Stimulated activated CD4-positive, alpha-beta T cell treated with anti-CD3 and anti-CD28 coated beads, Interleukin-15, amount 100 ng/mL, for 24 hours (primary cell): Measurements from ENCODE around the gene HPN.
"Not testable (repeated sequence)": the region's sequence is repeated elsewhere in the genome, so short reads cannot be mapped to it uniquely, and the experiment has no call there.

Experiments
- DNase-seq: peaks from one replicate; pipeline ENCODE4 v3.0.0-alpha.2; 2020

Gene HPN

DNA sequence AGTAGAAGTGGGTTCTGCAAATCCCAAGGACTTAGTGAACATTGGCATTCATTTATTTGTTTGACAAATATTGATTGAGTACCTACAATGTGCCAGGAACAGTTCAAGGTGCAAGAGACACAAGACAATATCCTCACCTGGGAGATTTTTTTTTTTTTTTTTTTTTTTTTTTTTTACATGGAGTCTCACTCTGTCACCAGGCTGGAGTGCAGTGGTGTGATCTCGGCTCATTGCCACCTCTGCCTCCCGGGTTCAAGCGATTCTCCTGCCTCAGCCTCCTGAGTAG, 13.0 kb upstream of the HPN start:
- not testable (repeated sequence) for DNase-seq

DNA sequence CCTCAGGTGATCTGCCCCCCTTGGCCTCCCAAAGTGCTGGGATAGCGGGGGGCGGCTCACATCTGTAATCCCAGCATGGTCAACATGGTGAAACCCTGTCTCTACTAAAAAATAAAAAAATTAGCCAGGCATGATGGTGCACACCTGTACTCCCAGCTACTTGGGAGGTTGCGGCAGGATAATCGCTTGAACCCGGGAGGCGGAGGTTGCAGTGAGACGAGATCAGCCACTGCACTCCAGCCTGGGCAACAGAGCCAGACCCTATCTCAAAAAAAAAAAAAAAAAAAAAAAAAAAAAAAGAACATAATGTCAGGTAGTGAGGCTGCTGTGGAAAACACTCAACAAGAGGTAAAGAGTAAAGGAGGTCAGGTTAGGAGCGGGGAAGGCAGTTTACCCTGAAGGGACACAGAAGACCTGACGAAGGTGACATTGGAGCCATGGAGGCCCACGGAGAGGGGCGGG, 12.2 kb upstream of the HPN start:
- not testable (repeated sequence) for DNase-seq

DNA sequence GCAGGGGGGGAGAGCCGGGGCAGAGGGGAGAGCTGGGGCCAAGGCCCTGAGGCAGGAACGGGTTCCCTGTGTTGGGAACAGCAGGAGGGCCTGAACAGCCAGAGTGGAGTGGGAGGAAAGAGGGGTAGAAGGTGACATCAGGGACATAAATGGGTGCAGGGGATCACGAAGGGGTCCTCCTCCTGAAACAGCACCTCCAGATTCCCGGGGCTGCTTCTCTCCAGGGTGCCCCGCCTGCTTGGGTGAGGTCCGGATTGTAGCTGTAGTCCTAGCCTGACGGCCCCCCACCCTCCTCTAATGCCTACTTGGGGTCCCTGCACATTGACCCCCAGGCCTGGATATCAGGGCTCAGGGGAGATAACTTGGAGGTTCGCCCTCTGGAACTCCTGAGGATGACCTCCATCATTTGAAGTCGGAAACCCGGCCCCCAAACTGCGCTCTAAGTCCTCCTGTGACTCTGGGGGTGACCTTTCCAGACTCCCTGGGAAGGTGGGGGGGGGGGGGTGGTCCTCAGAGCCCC, 11.7 kb upstream of the HPN start:
- peak; percentile 34 for DNase-seq

DNA sequence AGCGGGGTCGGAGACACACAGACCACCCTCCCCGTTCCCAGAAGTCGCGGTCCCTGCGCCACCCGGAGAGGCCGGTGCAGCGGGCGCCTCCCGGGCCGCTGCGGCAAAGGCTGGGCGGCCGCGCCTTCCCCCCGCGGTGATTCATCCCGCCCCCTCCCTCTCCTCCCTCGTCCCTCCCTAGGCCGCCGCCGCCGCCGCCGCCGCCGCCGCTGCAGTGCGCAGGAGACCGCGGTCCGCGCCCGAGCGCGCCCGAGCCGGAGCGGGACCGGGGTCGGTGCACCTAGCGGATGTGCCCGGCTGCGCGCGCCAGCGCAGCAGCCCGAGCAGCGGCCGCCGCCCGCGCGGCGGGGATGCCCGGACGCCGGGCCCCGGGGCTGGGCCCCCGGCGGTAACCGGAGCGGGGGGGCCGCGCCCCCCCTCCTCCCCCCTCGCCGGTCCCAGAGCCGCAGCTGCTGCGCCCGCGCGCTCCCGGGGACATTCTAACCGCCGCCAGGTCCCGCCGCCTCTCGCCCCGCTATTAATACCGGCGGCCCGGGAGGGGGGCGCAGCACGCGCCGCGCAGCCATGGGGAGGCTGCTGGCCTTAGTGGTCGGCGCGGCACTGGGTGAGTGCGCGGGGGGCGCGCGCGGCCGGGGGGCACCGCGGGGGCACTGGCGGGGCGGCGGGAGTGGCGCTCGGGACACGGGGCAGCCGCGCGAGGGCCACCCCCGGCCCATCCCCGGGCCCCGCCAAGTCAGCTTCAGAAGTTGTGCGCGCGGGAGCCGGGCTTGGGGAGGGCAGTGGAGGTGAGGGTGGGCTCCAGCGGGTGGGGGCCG, 11.1 kb upstream of the HPN start, which contains the start of gene SCN1B:
Gene SCN1B, plus strand, starts transcription at position 214 of the 815 bp plus-strand sequence. Its CDS starts 351 bp downstream, at position 565.
- DNase-seq, result peak; percentile 84

DNA sequence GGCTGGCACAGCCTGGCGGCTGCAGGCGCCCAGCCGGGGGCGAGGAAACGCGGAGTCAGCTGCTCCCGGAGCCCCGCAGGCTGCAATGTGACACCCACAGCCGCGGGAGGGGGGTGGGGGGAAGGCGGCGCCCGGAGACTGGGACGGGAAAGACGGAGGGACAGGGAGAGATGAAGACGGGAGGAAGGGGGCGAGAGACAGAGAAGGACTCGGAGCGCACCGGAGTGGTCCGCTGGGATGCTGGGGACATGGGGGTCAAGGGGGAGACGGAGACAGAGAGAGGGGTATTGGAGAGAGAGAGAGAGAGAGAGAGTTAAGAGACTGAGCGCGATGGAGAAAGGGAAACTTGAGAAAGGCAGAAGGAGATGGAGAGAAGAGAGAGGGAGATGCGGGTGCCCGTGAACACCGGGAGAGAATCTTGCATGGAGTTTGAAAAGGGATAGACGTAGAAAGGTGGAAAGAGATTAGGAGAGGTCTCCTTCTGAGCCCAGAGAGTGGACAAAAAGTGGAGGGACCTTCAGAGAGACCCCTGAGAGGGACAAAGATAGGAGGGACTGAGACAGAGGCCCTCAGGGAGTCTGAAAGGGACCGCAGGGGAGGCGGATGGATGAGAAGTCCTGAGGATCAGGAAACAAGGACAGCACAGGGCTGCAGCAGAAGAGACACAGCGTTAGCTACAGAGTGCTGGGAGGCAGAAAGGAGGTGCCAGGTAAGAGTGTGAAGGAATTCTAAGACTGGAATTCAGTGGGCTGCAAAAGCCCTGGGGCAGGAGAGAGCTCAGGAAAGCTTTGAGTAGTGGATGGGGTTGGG, 10.2 kb upstream of the HPN start:
- no peak for DNase-seq

DNA sequence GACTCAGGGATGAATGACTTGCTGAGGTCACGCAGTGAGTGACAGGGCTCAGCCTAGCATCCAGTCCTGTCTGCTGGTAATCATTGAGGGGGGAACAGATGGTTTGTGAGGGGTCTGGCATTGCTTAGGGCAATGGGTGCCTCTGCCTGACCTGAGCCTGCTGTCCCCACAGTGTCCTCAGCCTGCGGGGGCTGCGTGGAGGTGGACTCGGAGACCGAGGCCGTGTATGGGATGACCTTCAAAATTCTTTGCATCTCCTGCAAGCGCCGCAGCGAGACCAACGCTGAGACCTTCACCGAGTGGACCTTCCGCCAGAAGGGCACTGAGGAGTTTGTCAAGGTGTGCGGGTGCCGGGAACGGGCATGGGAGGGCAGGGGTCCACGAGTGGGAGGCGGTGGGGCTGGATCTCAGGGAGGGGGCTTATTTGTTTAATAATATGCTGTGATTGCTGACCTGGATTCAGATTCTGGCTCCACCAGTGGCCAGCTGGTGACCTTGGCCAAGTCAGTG, 9.1 kb upstream of the HPN start:
- DNase-seq, result no peak

DNA sequence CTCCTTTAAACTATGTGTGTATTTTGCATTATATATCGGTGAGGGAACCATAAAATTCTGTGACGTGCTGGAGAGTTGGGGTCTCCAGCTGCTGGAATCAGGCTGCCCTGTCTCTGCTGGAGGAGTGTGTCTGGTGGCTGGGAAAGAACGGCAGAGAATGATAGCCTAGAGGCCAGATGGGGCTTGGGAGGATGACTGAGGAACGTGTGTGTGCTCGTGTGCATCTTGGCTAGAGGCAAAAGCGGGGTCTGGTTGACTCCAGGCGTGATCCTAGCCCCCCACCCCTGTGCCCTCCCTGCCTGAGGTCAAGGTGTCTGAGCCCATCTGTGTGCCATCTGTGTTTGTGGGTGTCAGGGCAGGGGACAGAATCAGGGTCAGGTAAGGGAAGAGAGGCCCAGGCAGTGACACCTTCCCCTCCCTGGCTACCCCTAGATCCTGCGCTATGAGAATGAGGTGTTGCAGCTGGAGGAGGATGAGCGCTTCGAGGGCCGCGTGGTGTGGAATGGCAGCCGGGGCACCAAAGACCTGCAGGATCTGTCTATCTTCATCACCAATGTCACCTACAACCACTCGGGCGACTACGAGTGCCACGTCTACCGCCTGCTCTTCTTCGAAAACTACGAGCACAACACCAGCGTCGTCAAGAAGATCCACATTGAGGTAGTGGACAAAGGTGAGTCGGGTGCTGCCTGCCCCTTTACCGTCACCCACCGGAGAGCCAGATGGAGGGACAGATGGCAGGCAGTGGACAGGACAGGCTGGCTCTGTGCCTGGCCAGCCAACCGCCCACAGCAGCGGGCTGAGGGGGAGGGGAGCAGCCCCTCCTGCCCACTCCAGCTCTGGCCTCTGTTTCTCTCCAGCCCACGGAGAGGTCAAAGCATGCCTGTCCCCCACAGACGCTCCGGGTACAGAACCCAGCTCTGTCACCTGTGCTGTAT, 8.2 kb upstream of the HPN start:
- DNase-seq, result no peak

DNA sequence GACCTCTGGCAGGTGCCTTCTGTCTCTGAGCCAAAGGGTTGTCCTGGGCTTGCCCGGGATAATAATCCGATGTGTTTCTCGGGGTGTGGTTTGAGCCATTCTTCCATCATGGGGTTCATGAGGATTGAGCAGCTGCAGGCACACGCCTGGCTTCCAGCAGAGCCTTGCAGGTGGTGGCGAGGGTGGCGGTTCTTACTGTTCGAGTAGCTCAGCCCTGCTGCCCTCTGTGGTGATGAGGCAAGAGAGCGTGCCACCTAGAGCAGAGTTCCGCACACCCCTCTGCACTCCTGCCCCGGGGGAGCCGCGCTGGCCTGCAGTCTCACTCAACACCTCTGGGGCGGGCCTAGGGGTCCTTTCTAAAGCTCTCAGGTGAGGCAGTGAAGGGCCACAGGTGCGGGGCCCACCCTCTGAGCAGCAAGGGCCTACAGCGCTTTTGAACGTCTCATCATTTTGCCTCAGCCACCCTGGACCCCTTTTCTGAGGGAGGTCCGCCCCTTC, 7.5 kb upstream of the HPN start:
- no peak for DNase-seq

DNA sequence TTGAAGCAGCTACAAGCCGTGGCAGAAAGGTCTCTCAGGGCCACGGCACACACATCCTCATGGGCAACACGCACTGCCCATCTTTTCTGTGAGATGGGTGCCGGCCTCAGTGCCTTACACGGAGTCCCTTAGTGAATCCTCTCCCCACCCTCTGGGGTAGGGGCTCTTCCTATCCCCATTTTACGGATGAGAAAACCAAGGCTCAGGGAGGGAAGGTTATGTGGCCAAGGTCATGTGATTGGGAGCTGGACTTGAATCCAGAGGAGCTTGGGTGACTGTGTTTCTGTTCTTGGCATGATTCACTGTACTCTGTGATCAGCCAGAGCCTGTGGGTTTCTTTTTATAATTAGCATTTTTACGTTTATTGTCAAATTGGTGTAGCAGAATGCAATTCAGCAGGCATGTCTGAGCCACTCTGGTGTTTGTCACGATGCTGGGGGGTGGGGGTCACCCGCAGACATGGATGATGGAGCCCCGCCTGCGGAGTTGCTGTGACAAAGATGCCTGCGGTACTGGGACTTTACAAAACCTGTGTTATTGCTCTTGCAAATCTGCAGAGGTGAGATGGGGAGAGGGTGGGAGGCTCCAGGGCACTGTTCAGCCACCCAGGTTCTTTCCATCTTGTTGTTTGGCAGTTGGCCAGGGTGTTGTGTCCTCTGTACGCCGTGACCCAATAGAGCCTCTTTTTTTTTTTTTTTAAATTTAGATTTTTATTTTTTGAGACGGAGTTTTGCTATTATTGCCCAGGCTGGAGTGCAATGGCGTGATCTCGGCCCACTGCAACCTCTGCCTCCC, 6.7 kb upstream of the HPN start:
- no peak for DNase-seq

DNA sequence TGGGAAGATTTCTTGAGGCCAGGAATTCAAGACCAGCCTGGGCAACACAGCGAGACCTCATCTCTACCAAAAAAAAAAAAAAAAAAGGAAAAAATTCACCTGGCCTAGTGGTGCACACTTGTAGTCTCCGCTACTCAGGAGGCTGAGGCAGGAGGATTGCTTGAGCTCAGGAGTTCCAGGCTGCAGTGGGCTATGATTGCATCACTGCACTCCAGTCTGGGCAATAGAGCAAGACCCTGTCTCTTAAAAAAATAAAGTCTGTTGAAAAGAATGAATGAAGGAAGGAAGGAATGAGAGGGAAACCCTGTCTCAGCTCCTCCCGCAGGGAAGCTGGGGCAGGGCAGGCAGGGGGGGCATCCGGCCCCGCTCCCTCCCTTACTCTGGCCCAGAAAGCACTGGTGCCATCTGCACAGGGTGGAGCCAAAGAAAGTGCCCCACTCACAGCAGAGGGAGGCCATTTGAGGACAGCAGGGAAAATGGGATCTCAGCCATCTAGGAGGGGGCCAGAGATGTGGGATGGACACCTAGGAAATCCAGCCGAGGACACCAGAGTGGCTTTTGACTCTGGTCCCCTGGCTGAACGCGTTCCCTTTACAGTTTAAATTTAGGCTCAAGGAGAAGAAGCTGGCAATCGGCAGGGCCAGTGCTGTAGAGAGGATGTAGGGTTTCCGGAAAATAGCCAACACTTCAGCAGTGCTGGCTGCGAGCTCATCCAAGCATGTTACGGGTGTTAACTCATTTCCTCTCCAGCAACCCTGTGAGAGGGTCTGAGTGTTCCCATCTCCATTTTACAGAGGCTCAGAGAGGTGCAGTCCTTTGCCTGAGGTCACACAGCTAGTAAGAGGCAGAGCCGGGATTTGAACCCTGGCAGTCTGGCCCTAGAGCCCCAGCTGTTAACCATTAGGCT, 3.6 kb upstream of the HPN start:
- DNase-seq, result no peak

DNA sequence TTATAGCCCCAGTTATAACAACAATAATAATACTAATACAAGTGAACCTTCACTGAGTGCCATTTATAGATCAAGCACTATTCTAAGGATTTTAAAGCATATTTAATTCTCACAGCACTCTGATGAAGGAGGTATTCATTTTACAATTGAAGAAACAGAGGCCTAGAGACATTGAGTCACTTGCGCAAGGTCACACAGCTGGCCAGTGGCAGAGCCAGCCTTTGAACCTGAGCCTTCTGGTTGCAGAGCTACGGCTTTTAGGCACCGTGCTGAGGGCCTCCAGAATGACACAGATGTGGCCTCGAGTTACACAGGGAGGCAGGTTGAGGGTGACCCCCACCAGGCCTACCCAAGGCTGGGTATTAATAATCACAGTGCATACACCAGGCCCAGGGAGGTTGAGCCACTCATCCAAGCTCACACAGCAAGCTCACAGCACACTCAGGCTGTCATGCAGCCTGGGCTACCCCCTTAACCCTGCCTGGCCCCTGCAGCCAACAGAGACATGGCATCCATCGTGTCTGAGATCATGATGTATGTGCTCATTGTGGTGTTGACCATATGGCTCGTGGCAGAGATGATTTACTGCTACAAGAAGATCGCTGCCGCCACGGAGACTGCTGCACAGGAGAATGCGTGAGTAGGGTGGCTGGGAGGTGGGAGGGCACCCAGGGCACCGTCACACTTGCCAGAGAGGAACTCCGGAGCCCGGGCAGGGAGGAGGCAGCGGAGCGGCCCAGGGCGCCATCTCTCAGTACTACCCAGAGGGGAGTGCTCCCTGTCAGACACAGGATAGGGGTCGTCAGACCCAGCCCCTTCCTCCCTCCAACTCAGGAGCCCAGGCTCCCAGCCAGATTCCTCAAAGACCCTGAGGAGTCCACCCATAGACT, 2.7 kb upstream of the HPN start:
- no peak for DNase-seq

DNA sequence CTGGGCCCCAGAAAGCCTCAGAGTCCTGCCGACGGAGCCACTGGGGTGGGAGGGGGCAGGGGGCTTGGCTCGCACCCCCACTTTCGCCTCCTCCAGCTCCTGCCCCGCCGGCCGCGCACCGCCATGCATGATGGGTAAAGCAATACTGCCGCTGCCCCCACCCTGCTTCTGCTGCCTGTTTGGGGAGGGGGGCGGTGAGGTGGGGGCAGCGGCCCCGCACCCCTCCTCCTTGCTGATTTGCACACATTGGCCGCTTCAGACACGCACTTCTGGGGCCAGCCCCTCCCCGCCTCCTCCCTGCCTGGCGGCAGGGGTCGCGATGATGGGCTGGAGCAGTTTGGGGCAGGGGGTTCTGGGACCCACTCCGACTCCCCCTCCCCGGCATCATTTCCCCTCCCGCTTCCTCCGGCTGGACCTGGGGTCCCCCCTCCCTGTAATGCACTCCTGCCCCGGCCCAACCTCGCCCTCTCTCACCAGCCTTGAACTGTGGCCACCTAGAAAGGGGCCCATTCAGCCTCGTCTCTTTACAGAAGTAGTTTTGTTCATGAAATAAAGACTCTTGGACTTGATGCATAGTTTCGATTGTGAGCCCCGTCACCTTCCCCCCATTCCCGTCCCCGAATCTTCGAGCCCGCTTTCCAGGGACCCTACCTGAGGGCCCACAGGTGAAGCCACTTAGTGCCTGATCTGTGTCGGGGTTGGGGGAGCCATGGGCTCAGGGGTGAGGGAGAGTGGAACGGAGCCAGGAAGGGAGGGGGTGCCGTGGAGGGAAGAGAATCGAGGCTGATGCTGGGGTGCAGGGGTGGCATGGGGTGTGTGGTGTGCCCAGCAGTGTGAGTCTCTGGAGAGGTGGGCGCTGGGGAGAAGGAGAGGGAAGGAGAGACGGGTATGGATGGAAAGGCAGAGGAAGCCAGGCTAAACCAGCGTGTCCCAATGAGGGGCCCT, 1.4 kb upstream of the HPN start:
- no peak for DNase-seq

DNA sequence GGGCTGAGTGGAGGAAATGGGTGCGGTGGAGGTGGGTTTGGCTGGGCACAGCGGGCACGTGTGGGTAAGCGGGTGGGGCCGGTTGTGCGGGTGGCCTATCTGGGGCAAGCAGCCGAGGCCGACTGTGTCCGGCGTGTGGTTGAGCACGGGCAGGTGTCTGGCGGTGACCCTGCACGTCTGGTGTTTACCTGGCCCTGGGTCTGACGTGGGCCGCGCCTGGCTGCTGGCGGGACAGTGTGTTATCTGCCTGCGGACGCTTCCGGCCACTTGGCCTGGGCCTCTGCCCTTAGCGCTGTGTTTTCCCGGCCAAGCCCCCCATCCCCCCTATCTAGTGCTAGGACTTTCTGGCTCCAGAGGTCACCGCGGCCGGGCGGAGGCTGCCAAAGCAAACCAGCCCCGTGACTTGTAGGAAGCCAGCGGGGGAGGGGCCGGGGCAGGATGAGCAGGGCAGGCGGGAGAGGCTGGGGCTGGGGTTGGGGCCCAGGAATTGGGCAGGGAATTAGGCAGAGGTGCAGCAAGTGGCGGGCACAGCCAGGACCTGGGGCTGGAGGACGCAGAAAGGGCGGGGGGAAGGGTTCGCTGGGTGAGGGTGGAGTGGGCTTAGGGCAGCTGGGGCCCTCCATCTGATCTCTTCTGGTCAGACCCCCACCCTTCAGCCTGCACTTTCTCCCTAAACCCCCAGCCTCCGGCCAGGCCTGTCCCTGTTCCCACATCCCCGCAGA, 534 bp upstream of the HPN start:
- peak; percentile 49 for DNase-seq

DNA sequence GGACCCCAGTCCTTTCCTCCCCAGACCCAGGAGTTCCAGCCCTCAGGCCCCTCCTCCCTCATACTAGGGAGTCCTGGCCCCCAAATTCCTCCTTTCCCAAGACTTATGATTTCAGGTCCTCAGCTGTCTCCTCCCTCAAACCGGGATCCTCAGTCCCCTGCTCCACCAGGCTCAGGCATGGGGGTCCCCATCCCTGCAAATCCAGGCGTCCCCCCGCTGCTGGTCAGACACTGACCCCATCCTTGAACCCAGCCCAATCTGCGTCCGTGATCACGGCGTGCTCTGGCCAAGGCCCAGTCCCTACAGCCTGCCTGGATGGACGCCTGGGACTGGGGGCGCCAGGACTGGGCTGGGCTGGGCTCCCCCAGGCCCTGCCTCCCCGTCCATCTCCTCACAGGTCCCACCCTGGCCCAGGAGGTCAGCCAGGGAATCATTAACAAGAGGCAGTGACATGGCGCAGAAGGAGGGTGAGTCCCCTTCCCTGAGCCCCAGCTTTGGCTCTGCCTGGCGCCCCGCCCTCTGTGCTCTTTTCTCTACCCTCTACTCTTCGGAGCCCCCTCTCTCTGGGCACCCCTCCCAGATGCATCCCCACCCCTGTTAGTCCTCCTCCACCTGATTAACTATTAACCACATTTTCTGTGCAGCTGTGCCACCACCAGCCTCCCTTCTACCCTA, 672 bp downstream of the HPN start:
- no peak for DNase-seq

DNA sequence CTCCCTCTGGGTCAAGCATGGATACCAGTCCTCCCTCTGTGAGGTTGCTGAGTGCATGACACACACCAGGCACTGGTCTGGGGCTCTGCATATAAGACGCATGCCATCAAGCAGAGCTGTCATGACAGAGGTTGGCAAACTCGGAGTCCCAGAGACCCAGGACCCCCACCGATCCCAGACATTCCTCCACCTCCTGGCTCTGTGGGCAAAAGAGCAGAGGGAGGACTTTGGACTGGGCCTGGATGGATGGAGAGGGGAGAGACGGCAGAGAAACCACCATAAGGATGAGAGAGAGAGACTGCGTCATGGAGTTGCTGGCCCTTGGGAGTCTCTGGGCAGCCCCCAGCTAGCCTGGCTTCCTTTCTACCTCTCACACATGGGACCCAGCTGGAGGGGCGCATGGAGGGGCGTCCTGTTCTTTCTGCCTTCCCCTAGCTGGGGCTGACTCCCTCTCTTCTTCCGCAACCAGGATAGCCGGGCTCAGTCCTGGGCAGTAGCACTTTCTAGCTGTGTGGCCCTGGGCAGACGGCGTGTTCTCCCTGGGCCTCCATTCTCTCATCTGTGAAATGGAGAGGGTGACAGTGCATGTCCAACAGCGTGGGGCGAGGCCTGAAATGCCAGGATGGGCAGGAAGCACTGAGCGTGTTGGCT, 1.6 kb downstream of the HPN start:
- no peak for DNase-seq

DNA sequence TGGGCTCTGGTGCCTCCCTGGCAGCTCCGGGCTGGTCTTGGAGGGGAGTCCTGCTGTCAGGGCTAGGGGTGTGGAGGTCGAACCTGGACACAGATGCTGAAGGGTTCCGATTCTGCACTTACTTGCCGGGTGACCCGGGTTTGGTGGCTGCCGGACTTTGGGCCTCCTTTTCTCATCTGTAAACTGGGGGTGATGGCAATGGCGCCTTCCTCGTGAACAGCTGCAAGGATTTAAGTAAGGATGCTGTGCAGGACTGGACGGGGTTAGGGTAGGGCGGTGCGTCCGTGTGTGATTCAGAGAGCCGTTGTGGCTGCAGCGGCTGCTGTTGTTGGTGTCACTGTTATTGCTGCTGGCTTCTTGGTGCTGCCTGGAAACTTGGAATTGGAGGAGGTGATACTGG, 2.4 kb downstream of the HPN start:
- no peak for DNase-seq
